HCT116 (cell line): ENCODE measurements around the gene NEK11.

ENCODE experiments used
- ATF3 ChIP-seq: IDR thresholded peaks from 2 replicates; pipeline ENCODE4 v1.6.1; 2012
- CBX3 ChIP-seq: IDR thresholded peaks from 2 replicates; pipeline ENCODE4 v1.6.1; 2012; ENCODE audit warnings: low read depth
- CTCF ChIP-seq, 3 experiments: fragments of 200-600 bp in 1 of 3; sonication (generic) in 1 of 3; IDR thresholded peaks in 2 of 3; conservative IDR thresholded peaks in 1 of 3; 2 replicates each; pipeline ENCODE4 v1.5.1; 2012 to 2017; ENCODE audit warnings: low read depth in 2 of 3, low read length in 2 of 3, antibody characterized with exemption in 1 of 3, borderline replicate concordance in 1 of 3, control low read depth in 1 of 3, mild to moderate bottlenecking in 1 of 3, mixed read lengths in 1 of 3, mixed run types in 1 of 3, moderate library complexity in 1 of 3; ENCODE audit not compliant: insufficient read depth in 1 of 3
- ELF1 ChIP-seq: IDR thresholded peaks from 2 replicates; pipeline ENCODE4 v1.6.1; 2012; ENCODE audit warnings: low read depth, borderline replicate concordance
- EZH2 ChIP-seq: fragments of 200-600 bp; sonication (generic); IDR thresholded peaks from 2 replicates; pipeline ENCODE4 v1.6.1; 2017; ENCODE audit warnings: antibody characterized with exemption, mixed run types
- EZH2phosphoT487 ChIP-seq: fragments of 200-600 bp; IDR thresholded peaks from 2 replicates; pipeline ENCODE4 v1.6.1; 2018; ENCODE audit warnings: antibody characterized with exemption, borderline replicate concordance
- MAX ChIP-seq: IDR thresholded peaks from 2 replicates; pipeline ENCODE4 v1.6.1; 2012
- POLR2A ChIP-seq: IDR thresholded peaks from 2 replicates; pipeline ENCODE4 v1.7.0; 2011; ENCODE audit warnings: borderline replicate concordance; ENCODE audit not compliant: insufficient read depth, insufficient read length; ENCODE audit errors: extremely low read depth
- RAD21 ChIP-seq: IDR thresholded peaks from 2 replicates; pipeline ENCODE4 v1.6.1; 2012; ENCODE audit warnings: low read depth, mild to moderate bottlenecking
- REST ChIP-seq: IDR thresholded peaks from 2 replicates; pipeline ENCODE4 v1.6.1; 2012; ENCODE audit warnings: low read depth
- SIN3A ChIP-seq: IDR thresholded peaks from 2 replicates; pipeline ENCODE4 v1.6.1; 2012; ENCODE audit warnings: low read depth
- SP1 ChIP-seq: IDR thresholded peaks from 2 replicates; pipeline ENCODE4 v1.6.1; 2012; ENCODE audit warnings: low read depth
- ZNF274 ChIP-seq: fragments of 200-500 bp; sonication (Bioruptor generic); IDR thresholded peaks from 2 replicates; pipeline ENCODE4 v1.6.1; 2014; ENCODE audit warnings: mild to moderate bottlenecking, low read depth, low read length, inconsistent platforms

GRCh38 chr3:131329774-131330173 is 303.1 kb downstream of the NEK11 start:
- TF ChIP-seq SIN3A = no peak
- no peak for TF ChIP-seq POLR2A
- TF ChIP-seq CTCF (IDR thresholded peaks at IDR 0.05 in 2 of 3, conservative IDR thresholded peaks at IDR 0.05 in 1 of 3; ENCODE audit: borderline replicate concordance in 1 of 3, insufficient read depth in 1 of 3, low read depth in 2 of 3, low read length in 2 of 3) = no peak
- TF ChIP-seq CBX3 = no peak
- no peak for TF ChIP-seq RAD21
- no peak for TF ChIP-seq EZH2
- no peak for TF ChIP-seq EZH2phosphoT487
- TF ChIP-seq SP1 = no peak
- TF ChIP-seq ELF1 = no peak
- TF ChIP-seq REST = no peak
- no peak for TF ChIP-seq ZNF274
- no peak for TF ChIP-seq ATF3
- TF ChIP-seq MAX = no peak
